Naive B cell (primary cell): ENCODE results near the gene SORCS2. TPM values are rescaled to one million over a fixed set of nuclear protein-coding genes. Genes with fewer than 3 reads are reported as not detected.
A peak's percentile ranks its signal among the peaks of the same experiment; 100 is the strongest.

Experiments used
- ATAC-seq, 2 donors: fragments of 150-1000 bp; cut with Tn5 transposase; 2 replicates each; pipeline ENCODE4 v1.10.0; 2021; ENCODE audit warnings: low read depth in 2 of 2, mild to moderate bottlenecking in 2 of 2, moderate library complexity in 2 of 2
- DNase-seq: peaks from one replicate; pipeline ENCODE4 v3.0.0; 2022
- H3K27ac Mint-ChIP-seq, 6 donors: one replicate each; pipeline ENCODE4 v1.8.0; 2020 to 2022; ENCODE audit warnings: mild to moderate bottlenecking in 6 of 6, mixed read lengths in 6 of 6, moderate library complexity in 5 of 6, inconsistent platforms in 2 of 6
- H3K27me3 Mint-ChIP-seq, 3 donors: one replicate each; pipeline ENCODE4 v1.8.0; 2021 to 2022; ENCODE audit warnings: mixed read lengths in 3 of 3, mild to moderate bottlenecking in 1 of 3
- H3K36me3 Mint-ChIP-seq, 2 donors: one replicate each; pipeline ENCODE4 v1.8.0; 2020 to 2022; ENCODE audit warnings: mixed read lengths in 2 of 2, inconsistent platforms in 1 of 2, mild to moderate bottlenecking in 1 of 2
- H3K4me1 Mint-ChIP-seq, 3 donors: one replicate each; pipeline ENCODE4 v1.8.0; 2020 to 2022; ENCODE audit warnings: mixed read lengths in 3 of 3, inconsistent platforms in 1 of 3, mild to moderate bottlenecking in 1 of 3, moderate library complexity in 1 of 3
- H3K4me3 Mint-ChIP-seq, 8 donors: one replicate each; pipeline ENCODE4 v1.8.0; 2020 to 2022; ENCODE audit warnings: mild to moderate bottlenecking in 8 of 8, mixed read lengths in 8 of 8, moderate library complexity in 8 of 8, inconsistent platforms in 2 of 8
- H3K9me3 Mint-ChIP-seq, 7 donors: one replicate each; pipeline ENCODE4 v1.8.0; 2020 to 2022; ENCODE audit warnings: mixed read lengths in 7 of 7, mild to moderate bottlenecking in 5 of 7, inconsistent platforms in 2 of 7, moderate library complexity in 1 of 7
- polyA plus RNA-seq, 6 donors: library from polyadenylated mRNA; unstranded; fragments of 300-500 nt; fragmentation: Illumina TruSeq; gene quantifications; one replicate each; pipeline ENCODE4 v1.2.3, GENCODE V29; 2021; ENCODE audit warnings: low read depth in 6 of 6

The SORCS2 gene
- polyA plus RNA-seq, 6 donors from 2014 or later: not detected

GRCh38 chr4:7761312-7761711 is 569.0 kb downstream of the SORCS2 start:
- no peak overlapping the region for H3K27ac Mint-ChIP-seq
- ATAC-seq (no peak), DNase-seq (no peak)
- no peaks in the 10 kb centered on the region for H3K36me3 Mint-ChIP-seq
- no peaks in the 10 kb centered on the region for H3K4me1 Mint-ChIP-seq
- H3K9me3 Mint-ChIP-seq: no peaks in the 10 kb centered on the region
- H3K4me3 Mint-ChIP-seq: no peak overlapping the region
- peaks cover 0 to 9% (median 0%) of the 10 kb centered on the region in 3 donors for H3K27me3 Mint-ChIP-seq

GRCh38 chr4:7761720-7762119 is 569.4 kb downstream of the SORCS2 start:
- DNase-seq: no peak
- H3K4me1 Mint-ChIP-seq: no peaks in the 10 kb centered on the region
- H3K4me3 Mint-ChIP-seq: no peak overlapping the region
- H3K9me3 Mint-ChIP-seq: no peaks in the 10 kb centered on the region
- peaks cover 0 to 9% (median 0%) of the 10 kb centered on the region in 3 donors for H3K27me3 Mint-ChIP-seq
- no peak for ATAC-seq
- no peak overlapping the region for H3K27ac Mint-ChIP-seq
- no peaks in the 10 kb centered on the region for H3K36me3 Mint-ChIP-seq

- no peak for DNase-seq
- H3K4me1 Mint-ChIP-seq: no peaks in the 10 kb centered on the region
- no peak overlapping the region for H3K4me3 Mint-ChIP-seq
- H3K9me3 Mint-ChIP-seq: no peaks in the 10 kb centered on the region
- peaks cover 0 to 9% (median 0%) of the 10 kb centered on the region in 3 donors for H3K27me3 Mint-ChIP-seq
- H3K27ac Mint-ChIP-seq: no peak overlapping the region
- H3K36me3 Mint-ChIP-seq: no peaks in the 10 kb centered on the region
- ATAC-seq: no peak
These were observed 570.2 kb downstream of the SORCS2 start for GRCh38 chr4:7762376-7763030.

- Mint-ChIP-seq H3K27me3 (peaks cover 0 to 9% (median 0%) of the 10 kb centered on the region in 3 donors), H3K4me3 (peak overlapping the region in 1 of 8 donors; percentile 29), H3K4me1 (no peaks in the 10 kb centered on the region), H3K27ac (no peak overlapping the region), H3K36me3 (no peaks in the 10 kb centered on the region), H3K9me3 (no peaks in the 10 kb centered on the region)
- no peak for ATAC-seq
- DNase-seq: no peak
These were observed 570.8 kb downstream of the SORCS2 start for GRCh38 chr4:7763106-7763505.

GRCh38 chr4:7763788-7764187 is 571.5 kb downstream of the SORCS2 start:
- Mint-ChIP-seq H3K4me3 (no peak overlapping the region), H3K9me3 (no peaks in the 10 kb centered on the region), H3K27ac (no peak overlapping the region), H3K36me3 (no peaks in the 10 kb centered on the region), H3K27me3 (peaks cover 0 to 9% (median 0%) of the 10 kb centered on the region in 3 donors), H3K4me1 (no peaks in the 10 kb centered on the region)
- no peak for ATAC-seq
- no peak for DNase-seq

- Mint-ChIP-seq H3K4me3 (no peak overlapping the region), H3K36me3 (no peaks in the 10 kb centered on the region), H3K4me1 (no peaks in the 10 kb centered on the region), H3K27ac (no peak overlapping the region), H3K9me3 (no peaks in the 10 kb centered on the region), H3K27me3 (peaks cover 0 to 9% (median 0%) of the 10 kb centered on the region in 3 donors)
- ATAC-seq (no peak), DNase-seq (no peak)
These were observed 572.1 kb downstream of the SORCS2 start for GRCh38 chr4:7764466-7764865.

- H3K4me1 Mint-ChIP-seq: peaks cover 0 to 2% (median 0%) of the 10 kb centered on the region in 3 donors
- DNase-seq: no peak
- H3K4me3 Mint-ChIP-seq: no peak overlapping the region
- no peaks in the 10 kb centered on the region for H3K36me3 Mint-ChIP-seq
- no peaks in the 10 kb centered on the region for H3K9me3 Mint-ChIP-seq
- no peak for ATAC-seq
- peaks cover 0 to 11% (median 9%) of the 10 kb centered on the region in 3 donors for H3K27me3 Mint-ChIP-seq
- no peak overlapping the region for H3K27ac Mint-ChIP-seq
These were observed 573.3 kb downstream of the SORCS2 start for GRCh38 chr4:7765666-7766065.

GRCh38 chr4:7766086-7766485 is 573.7 kb downstream of the SORCS2 start:
- Mint-ChIP-seq H3K4me3 (no peak overlapping the region), H3K36me3 (no peaks in the 10 kb centered on the region), H3K9me3 (no peaks in the 10 kb centered on the region), H3K27ac (no peak overlapping the region), H3K4me1 (peaks cover 0 to 2% (median 0%) of the 10 kb centered on the region in 3 donors), H3K27me3 (peaks cover 0 to 12% (median 9%) of the 10 kb centered on the region in 3 donors)
- no peak for ATAC-seq
- DNase-seq: no peak

GRCh38 chr4:7766661-7767345 is 574.5 kb downstream of the SORCS2 start:
- no peaks in the 10 kb centered on the region for H3K9me3 Mint-ChIP-seq
- DNase-seq (no peak), ATAC-seq (no peak)
- no peaks in the 10 kb centered on the region for H3K36me3 Mint-ChIP-seq
- H3K4me1 Mint-ChIP-seq: peaks cover 0 to 2% (median 0%) of the 10 kb centered on the region in 3 donors
- H3K27ac Mint-ChIP-seq: no peak overlapping the region
- H3K27me3 Mint-ChIP-seq: peaks cover 0 to 12% (median 7%) of the 10 kb centered on the region in 3 donors
- H3K4me3 Mint-ChIP-seq: no peak overlapping the region

GRCh38 chr4:7767526-7767925 is 575.2 kb downstream of the SORCS2 start:
- H3K36me3 Mint-ChIP-seq: no peaks in the 10 kb centered on the region
- no peak for DNase-seq
- H3K27ac Mint-ChIP-seq: no peak overlapping the region

GRCh38 chr4:7767966-7768365 is 575.6 kb downstream of the SORCS2 start:
- H3K27me3 Mint-ChIP-seq: peaks cover 0 to 15% (median 10%) of the 10 kb centered on the region in 3 donors
- DNase-seq: no peak
- peaks cover 0 to 2% (median 0%) of the 10 kb centered on the region in 3 donors for H3K4me1 Mint-ChIP-seq
- H3K4me3 Mint-ChIP-seq: no peak overlapping the region
- no peaks in the 10 kb centered on the region for H3K9me3 Mint-ChIP-seq
- ATAC-seq: no peak
- no peaks in the 10 kb centered on the region for H3K36me3 Mint-ChIP-seq
- H3K27ac Mint-ChIP-seq: no peak overlapping the region

More at GRCh38 chr4:7767526-7767925, 575.2 kb downstream of the SORCS2 start:
- Mint-ChIP-seq H3K9me3 (no peaks in the 10 kb centered on the region), H3K27me3 (peaks cover 0 to 12% (median 7%) of the 10 kb centered on the region in 3 donors), H3K4me3 (no peak overlapping the region), H3K4me1 (peaks cover 0 to 2% (median 0%) of the 10 kb centered on the region in 3 donors)
- no peak for ATAC-seq

- H3K27me3 Mint-ChIP-seq: peaks cover 0 to 23% (median 18%) of the 10 kb centered on the region in 3 donors
- H3K27ac Mint-ChIP-seq: no peak overlapping the region
- peaks cover 0 to 2% (median 0%) of the 10 kb centered on the region in 3 donors for H3K4me1 Mint-ChIP-seq
- no peak for DNase-seq
- no peak overlapping the region for H3K4me3 Mint-ChIP-seq
- ATAC-seq: no peak
- H3K36me3 Mint-ChIP-seq: no peaks in the 10 kb centered on the region
- H3K9me3 Mint-ChIP-seq: no peaks in the 10 kb centered on the region
These were observed 576.4 kb downstream of the SORCS2 start for GRCh38 chr4:7768736-7769135.

GRCh38 chr4:7769396-7770223 is 577.3 kb downstream of the SORCS2 start:
- Mint-ChIP-seq H3K4me3 (peak overlapping the region in 1 of 8 donors; percentile 15), H3K4me1 (peaks cover 0 to 2% (median 0%) of the 10 kb centered on the region in 3 donors), H3K27me3 (peaks cover 0 to 26% (median 24%) of the 10 kb centered on the region in 3 donors), H3K36me3 (no peaks in the 10 kb centered on the region), H3K9me3 (no peaks in the 10 kb centered on the region), H3K27ac (no peak overlapping the region)
- no peak for DNase-seq
- ATAC-seq: no peak
